Ovary (tissue), 9 donors: ENCODE measurements around the gene HTRA3. TPM values are rescaled to one million over a fixed set of nuclear protein-coding genes. Genes with fewer than 3 reads are reported as not detected.

Experiments
- DNase-seq, 5 donors: peaks; one replicate each; pipeline ENCODE4 v3.0.0-alpha.2; 2019 to 2020
- H3K27ac ChIP-seq, 2 donors: fragments of 200-600 bp; one replicate each; pipeline versions ENCODE4 v1.5.1 to v1.8.0; 2019 to 2022
- H3K27me3 ChIP-seq: fragments of 200-600 bp; one replicate; pipeline ENCODE4 v1.8.0; 2022
- H3K36me3 ChIP-seq: fragments of 200-600 bp; sonication (generic); one replicate; pipeline ENCODE4 v1.5.1; 2019
- H3K4me1 ChIP-seq: one replicate; pipeline ENCODE4 v1.8.1; 2013; ENCODE audit warnings: mild to moderate bottlenecking, moderate library complexity; ENCODE audit not compliant: insufficient read depth
- H3K4me3 ChIP-seq: fragments of 200-600 bp; sonication (generic); one replicate; pipeline ENCODE4 v1.5.1; 2017
- H3K9me3 ChIP-seq, 2 donors: fragments of 200-600 bp in 1 of 2; sonication (generic) in 1 of 2; one replicate each; pipeline versions ENCODE4 v1.5.1 to v1.8.1; 2013 to 2019; ENCODE audit warnings: mild to moderate bottlenecking in 1 of 2, moderate library complexity in 1 of 2
- CTCF ChIP-seq, 3 donors: fragments of 450-650 bp in 2 of 3; fragments of 200-600 bp in 1 of 3; IDR thresholded peaks; one replicate each; pipeline versions ENCODE4 v1.5.1 to v1.8.0; 2016 to 2022; ENCODE audit warnings: antibody characterized with exemption in 3 of 3, mild to moderate bottlenecking in 1 of 3
- EP300 ChIP-seq: sonication (generic); formaldehyde crosslinking; IDR thresholded peaks from one replicate; pipeline ENCODE4 v1.6.1; 2017; ENCODE audit warnings: antibody characterized with exemption
- POLR2A ChIP-seq: fragments of 450-650 bp; IDR thresholded peaks from one replicate; pipeline ENCODE4 v1.6.1; 2017; ENCODE audit warnings: antibody characterized with exemption, mild to moderate bottlenecking, moderate library complexity
- WGBS, 3 donors: extraction: QIAGEN DNeasy Blood & Tissue Kit in 1 of 3; methylation state at CpG; one replicate each; pipeline versions ENCODE4 v1.1.5 to v1.1.7; 2013 to 2017; 5-methylcytosine and 5-hydroxymethylcytosine counted together
- intact Hi-C, 4 donors: fragments of 100-400 bp; cut with DNase I; formaldehyde crosslinking; loops; one replicate each; pipeline versions ENCODE4 v1.11.0 to v1.15.1; 2022 to 2023
- polyA plus RNA-seq, 2 donors: library from polyadenylated mRNA; stranded (reverse); fragments of 200-250 nt in 1 of 2; fragments of 350-450 nt in 1 of 2; fragmentation: Illumina TruSeq in 1 of 2; extraction: RNeasy Lipid Tissue Mini Kit (QIAGEN cat#74804) in 1 of 2; gene quantifications; one replicate each; pipeline ENCODE4 v1.2.3, GENCODE V29; 2013 to 2014
- total RNA-seq, 7 donors: library from RNA; depleted of rRNA in 2 of 7; stranded (reverse); fragments of >200 nt in 2 of 7; fragmentation: NEBNext Ultra II Directional in 3 of 7; extraction: Animal tissue kit (Norgen Biotek cat#: 25700) in 3 of 7; gene quantifications; one replicate each; pipeline versions ENCODE4 v1.1.0 to v1.2.4, GENCODE V29; 2016 to 2023
- donor health status: DM: no; HTN: no; CAD: no; lungs with moderate emphysema.
- donor health status: DM: no; HTN: no; CAD: no.
- donor health status: Bipolar disorder and iron deficiency.
- donor health status: DM: yes; HTN: yes; CAD: no.
- donor health status: DM: no; HTN: no; CAD: no.
- donor health status: DM: yes; HTN: yes; CAD: no.

HTRA3 gene
- total and polyA plus RNA-seq, 9 donors = 36.2 to 163 (median 64.7) TPM

GRCh38 chr4:8236106-8236919, 33.2 kb upstream of the HTRA3 start:
- H3K36me3 ChIP-seq = no peaks in the 10 kb centered on the region
- 88 to 92% (median 91%) methylated on average over 24 of the region's 24 CpGs for WGBS, 3 donors
- no peaks in the 10 kb centered on the region for H3K9me3 ChIP-seq
- H3K4me3 ChIP-seq = no peak overlapping the region
- TF ChIP-seq CTCF (IDR thresholded peaks at IDR 0.05) (no peak), EP300 (no peak), POLR2A (no peak)
- H3K4me1 ChIP-seq = no peaks in the 10 kb centered on the region
- no peak for DNase-seq
- intact Hi-C loops = no loop called here
- H3K27me3 ChIP-seq = no peaks in the 10 kb centered on the region
- H3K27ac ChIP-seq = no peak overlapping the region

GRCh38 chr4:8236920-8237195, 32.7 kb upstream of the HTRA3 start:
- intact Hi-C loops = no loop called here

GRCh38 chr4:8237256-8237989, 32.1 kb upstream of the HTRA3 start:
- DNase-seq = no peak
- H3K4me3 ChIP-seq = no peak overlapping the region
- H3K36me3 ChIP-seq = no peaks in the 10 kb centered on the region
- H3K4me1 ChIP-seq = peaks cover 2% of the 10 kb centered on the region
- H3K9me3 ChIP-seq = no peaks in the 10 kb centered on the region
- no peak overlapping the region for H3K27ac ChIP-seq
- WGBS, 3 donors = 91 to 96% (median 92%) methylated on average over 29 of the region's 29 CpGs
- intact Hi-C loops = no loop called here
- TF ChIP-seq POLR2A (no peak), EP300 (no peak), CTCF (IDR thresholded peaks at IDR 0.05) (no peak)
- H3K27me3 ChIP-seq = no peaks in the 10 kb centered on the region

More at GRCh38 chr4:8236920-8237195, 32.7 kb upstream of the HTRA3 start:
- no peak for TF ChIP-seq POLR2A
- H3K27me3 ChIP-seq = no peaks in the 10 kb centered on the region
- no peak overlapping the region for H3K27ac ChIP-seq
- H3K36me3 ChIP-seq = no peaks in the 10 kb centered on the region
- DNase-seq = no peak
- H3K4me3 ChIP-seq = no peak overlapping the region
- H3K9me3 ChIP-seq = no peaks in the 10 kb centered on the region
- no peaks in the 10 kb centered on the region for H3K4me1 ChIP-seq
- WGBS, 3 donors = 91 to 95% (median 92%) methylated on average over 9 of the region's 9 CpGs

- Histone ChIP-seq H3K4me1 (peaks cover 3% of the 10 kb centered on the region), H3K9me3 (no peaks in the 10 kb centered on the region), H3K4me3 (no peak overlapping the region), H3K36me3 (no peaks in the 10 kb centered on the region), H3K27ac (no peak overlapping the region), H3K27me3 (no peaks in the 10 kb centered on the region)
- 73 to 79% (median 75%) methylated on average over 11 to 14 of the region's 14 CpGs for WGBS, 3 donors
- TF ChIP-seq POLR2A = no peak
- no peak for TF ChIP-seq EP300
- TF ChIP-seq CTCF (IDR thresholded peaks at IDR 0.05) = no peak
- DNase-seq = no peak
- intact Hi-C loops = loop anchor here in 1 of 4 donors (2.0 kb wide), 1 partner anchor 165 kb away; no protein-coding TSS in a partner anchor
Measured at GRCh38 chr4:8238036-8238511, 31.5 kb upstream of the HTRA3 start.
